Epithelial cell of proximal tubule (primary cell): Measurements from ENCODE around the gene RAB26. TPM values are rescaled to one million over a fixed set of nuclear protein-coding genes. Genes with fewer than 3 reads are reported as not detected.

Experiments used
- DNase-seq: peaks from one replicate; pipeline ENCODE4 v3.0.0-alpha.2; 2011; ENCODE audit warnings: low read depth
- H3K4me3 ChIP-seq: 2 replicates; pipeline ENCODE4 v1.5.1; 2011; ENCODE audit warnings: low read depth, mild to moderate bottlenecking, low read length
- CTCF ChIP-seq: conservative IDR thresholded peaks from 2 replicates; pipeline ENCODE4 v1.5.1; 2012; ENCODE audit warnings: low read depth, mild to moderate bottlenecking, low read length
- total RNA-seq: library from RNA; depleted of rRNA; stranded (reverse); fragments of >200 nt; gene quantifications from 2 replicates; pipeline ENCODE4 v1.2.3, GENCODE V29; 2015

RAB26 gene
- total RNA-seq, 1 donor from 2014 or later, result 11.6 TPM

- no peak overlapping the region for H3K4me3 ChIP-seq
- TF ChIP-seq CTCF, result no peak
- no peak for DNase-seq
These were observed 40.0 kb downstream of the RAB26 start for GRCh38 chr16:2188395-2188794.

GRCh38 chr16:2189252-2189893, 40.9 kb downstream of the RAB26 start:
- no peak for TF ChIP-seq CTCF
- DNase-seq, result no peak
- no peak overlapping the region for H3K4me3 ChIP-seq

GRCh38 chr16:2190002-2190658, 41.7 kb downstream of the RAB26 start:
- no peak overlapping the region for H3K4me3 ChIP-seq
- TF ChIP-seq CTCF, result no peak
- DNase-seq, result no peak

- DNase-seq, result no peak
- no peak for TF ChIP-seq CTCF
These were observed 42.4 kb downstream of the RAB26 start for GRCh38 chr16:2190659-2191445.

GRCh38 chr16:2191446-2191706, 43.0 kb downstream of the RAB26 start:
- no peak for DNase-seq
- no peak overlapping the region for H3K4me3 ChIP-seq
- TF ChIP-seq CTCF, result no peak

More at GRCh38 chr16:2190659-2191445, 42.4 kb downstream of the RAB26 start:
- H3K4me3 ChIP-seq, result no peak overlapping the region

- no peak for DNase-seq
- TF ChIP-seq CTCF, result no peak
- H3K4me3 ChIP-seq, result no peak overlapping the region
These were observed 45.9 kb downstream of the RAB26 start for GRCh38 chr16:2194166-2194834.
